Parathyroid adenoma (tissue), 2 donors: ENCODE measurements around the gene PSME4.

Experiments used
- H2AFZ ChIP-seq: fragments of 300-600 bp; sonication (generic); one replicate; pipeline ENCODE4 v1.7.0; 2017; ENCODE audit warnings: antibody characterized with exemption, mild to moderate bottlenecking
- H3K27ac ChIP-seq: fragments of 300-600 bp; sonication (generic); one replicate; pipeline ENCODE4 v1.7.0; 2017
- H3K27me3 ChIP-seq: fragments of 300-600 bp; sonication (generic); one replicate; pipeline ENCODE4 v1.7.0; 2017; ENCODE audit warnings: low read length; ENCODE audit not compliant: control insufficient read depth, insufficient read depth
- H3K36me3 ChIP-seq: fragments of 300-600 bp; sonication (generic); one replicate; pipeline ENCODE4 v1.7.0; 2017; ENCODE audit warnings: low read length; ENCODE audit not compliant: control insufficient read depth, insufficient read depth
- H3K4me1 ChIP-seq: fragments of 300-600 bp; sonication (generic); one replicate; pipeline ENCODE4 v1.7.0; 2017; ENCODE audit warnings: control low read depth
- H3K4me2 ChIP-seq: fragments of 300-600 bp; sonication (generic); one replicate; pipeline ENCODE4 v1.7.0; 2017; ENCODE audit warnings: low read length
- H3K4me3 ChIP-seq: fragments of 300-600 bp; sonication (generic); one replicate; pipeline ENCODE4 v1.7.0; 2017; ENCODE audit warnings: low read depth, low read length
- H3K79me2 ChIP-seq: fragments of 300-600 bp; sonication (generic); one replicate; pipeline ENCODE4 v1.7.0; 2017; ENCODE audit warnings: control low read depth
- H3K9ac ChIP-seq: fragments of 300-600 bp; sonication (generic); one replicate; pipeline ENCODE4 v1.7.0; 2017; ENCODE audit warnings: mild to moderate bottlenecking
- H3K9me3 ChIP-seq: fragments of 300-600 bp; sonication (generic); one replicate; pipeline ENCODE4 v1.7.0; 2017; ENCODE audit warnings: low read length; ENCODE audit not compliant: control insufficient read depth
- TF ChIP-seq, protein P1 (sequence below): fragments of 300-600 bp; sonication (generic); IDR thresholded peaks from one replicate; pipeline ENCODE4 v1.7.0; 2017; ENCODE audit warnings: antibody characterized with exemption, mild to moderate bottlenecking
- donor health status: primary hyperparathyroidism.

PSME4 gene, protein sequence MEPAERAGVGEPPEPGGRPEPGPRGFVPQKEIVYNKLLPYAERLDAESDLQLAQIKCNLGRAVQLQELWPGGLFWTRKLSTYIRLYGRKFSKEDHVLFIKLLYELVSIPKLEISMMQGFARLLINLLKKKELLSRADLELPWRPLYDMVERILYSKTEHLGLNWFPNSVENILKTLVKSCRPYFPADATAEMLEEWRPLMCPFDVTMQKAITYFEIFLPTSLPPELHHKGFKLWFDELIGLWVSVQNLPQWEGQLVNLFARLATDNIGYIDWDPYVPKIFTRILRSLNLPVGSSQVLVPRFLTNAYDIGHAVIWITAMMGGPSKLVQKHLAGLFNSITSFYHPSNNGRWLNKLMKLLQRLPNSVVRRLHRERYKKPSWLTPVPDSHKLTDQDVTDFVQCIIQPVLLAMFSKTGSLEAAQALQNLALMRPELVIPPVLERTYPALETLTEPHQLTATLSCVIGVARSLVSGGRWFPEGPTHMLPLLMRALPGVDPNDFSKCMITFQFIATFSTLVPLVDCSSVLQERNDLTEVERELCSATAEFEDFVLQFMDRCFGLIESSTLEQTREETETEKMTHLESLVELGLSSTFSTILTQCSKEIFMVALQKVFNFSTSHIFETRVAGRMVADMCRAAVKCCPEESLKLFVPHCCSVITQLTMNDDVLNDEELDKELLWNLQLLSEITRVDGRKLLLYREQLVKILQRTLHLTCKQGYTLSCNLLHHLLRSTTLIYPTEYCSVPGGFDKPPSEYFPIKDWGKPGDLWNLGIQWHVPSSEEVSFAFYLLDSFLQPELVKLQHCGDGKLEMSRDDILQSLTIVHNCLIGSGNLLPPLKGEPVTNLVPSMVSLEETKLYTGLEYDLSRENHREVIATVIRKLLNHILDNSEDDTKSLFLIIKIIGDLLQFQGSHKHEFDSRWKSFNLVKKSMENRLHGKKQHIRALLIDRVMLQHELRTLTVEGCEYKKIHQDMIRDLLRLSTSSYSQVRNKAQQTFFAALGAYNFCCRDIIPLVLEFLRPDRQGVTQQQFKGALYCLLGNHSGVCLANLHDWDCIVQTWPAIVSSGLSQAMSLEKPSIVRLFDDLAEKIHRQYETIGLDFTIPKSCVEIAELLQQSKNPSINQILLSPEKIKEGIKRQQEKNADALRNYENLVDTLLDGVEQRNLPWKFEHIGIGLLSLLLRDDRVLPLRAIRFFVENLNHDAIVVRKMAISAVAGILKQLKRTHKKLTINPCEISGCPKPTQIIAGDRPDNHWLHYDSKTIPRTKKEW (N-terminal part only)

DNA sequence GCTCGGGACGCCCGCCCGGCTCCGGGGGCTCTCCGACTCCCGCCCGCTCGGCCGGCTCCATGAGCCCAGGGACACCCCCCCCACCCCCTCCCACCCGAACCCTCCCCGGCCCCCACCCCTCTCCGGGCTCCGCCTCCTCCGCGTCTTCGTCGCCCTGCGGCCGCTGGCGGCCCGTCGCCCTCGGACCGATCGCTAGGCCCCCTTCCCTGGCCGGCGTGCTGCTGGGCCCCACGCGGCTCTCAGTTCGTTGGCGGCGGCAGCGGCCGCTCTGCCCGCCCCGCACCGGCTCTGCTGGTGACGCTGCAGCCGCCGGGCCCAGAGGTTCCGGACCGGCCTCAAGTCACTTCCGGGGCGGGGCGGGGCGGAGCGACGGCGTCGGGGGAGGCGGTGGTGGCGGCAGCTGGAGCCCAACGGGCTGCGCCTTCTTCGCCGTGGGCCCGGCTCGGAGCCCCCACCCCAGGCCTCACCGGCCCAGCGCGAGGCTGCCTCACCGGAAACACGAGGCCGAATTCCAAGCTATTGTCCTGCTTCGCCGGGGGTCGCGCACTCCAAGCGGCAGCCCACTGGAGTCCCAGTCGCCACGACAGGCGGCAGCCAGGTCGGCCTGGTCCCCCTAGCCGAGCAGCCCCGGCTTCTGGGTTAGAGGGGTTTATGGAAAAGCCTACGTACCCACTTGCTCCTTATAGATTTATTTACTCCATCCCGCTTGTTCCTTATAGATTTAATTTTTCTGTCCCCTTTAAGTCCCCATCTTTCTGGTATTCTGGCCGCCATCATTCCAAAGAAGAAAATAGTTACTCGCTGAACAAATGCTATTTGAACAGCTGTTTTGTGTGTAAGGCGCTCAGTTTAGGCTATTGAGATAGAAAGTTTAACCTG is at the start of gene PSME4:
Gene PSME4 (minus strand): TSS at position 270 of the 879 bp plus-strand sequence. CDS start 209 bp downstream, at position 61.
- Histone ChIP-seq H3K9me3 (no peaks in the 10 kb centered on the region), H2AFZ (peak within 1 kb of the TSS; percentile 94), H3K27ac (peak within 1 kb of the TSS; percentile 74), H3K9ac (peak within 1 kb of the TSS; percentile 49), H3K4me1 (peaks cover 9% of the 10 kb centered on the region), H3K27me3 (no peaks in the 10 kb centered on the region), H3K36me3 (no peaks in the 10 kb centered on the region), H3K79me2 (peaks cover 36% of the 10 kb centered on the region), H3K4me3 (peak within 1 kb of the TSS; percentile 86), H3K4me2 (peak within 1 kb of the TSS; percentile 82)
- TF ChIP-seq, protein P1, sequence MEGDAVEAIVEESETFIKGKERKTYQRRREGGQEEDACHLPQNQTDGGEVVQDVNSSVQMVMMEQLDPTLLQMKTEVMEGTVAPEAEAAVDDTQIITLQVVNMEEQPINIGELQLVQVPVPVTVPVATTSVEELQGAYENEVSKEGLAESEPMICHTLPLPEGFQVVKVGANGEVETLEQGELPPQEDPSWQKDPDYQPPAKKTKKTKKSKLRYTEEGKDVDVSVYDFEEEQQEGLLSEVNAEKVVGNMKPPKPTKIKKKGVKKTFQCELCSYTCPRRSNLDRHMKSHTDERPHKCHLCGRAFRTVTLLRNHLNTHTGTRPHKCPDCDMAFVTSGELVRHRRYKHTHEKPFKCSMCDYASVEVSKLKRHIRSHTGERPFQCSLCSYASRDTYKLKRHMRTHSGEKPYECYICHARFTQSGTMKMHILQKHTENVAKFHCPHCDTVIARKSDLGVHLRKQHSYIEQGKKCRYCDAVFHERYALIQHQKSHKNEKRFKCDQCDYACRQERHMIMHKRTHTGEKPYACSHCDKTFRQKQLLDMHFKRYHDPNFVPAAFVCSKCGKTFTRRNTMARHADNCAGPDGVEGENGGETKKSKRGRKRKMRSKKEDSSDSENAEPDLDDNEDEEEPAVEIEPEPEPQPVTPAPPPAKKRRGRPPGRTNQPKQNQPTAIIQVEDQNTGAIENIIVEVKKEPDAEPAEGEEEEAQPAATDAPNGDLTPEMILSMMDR: no peak

DNA sequence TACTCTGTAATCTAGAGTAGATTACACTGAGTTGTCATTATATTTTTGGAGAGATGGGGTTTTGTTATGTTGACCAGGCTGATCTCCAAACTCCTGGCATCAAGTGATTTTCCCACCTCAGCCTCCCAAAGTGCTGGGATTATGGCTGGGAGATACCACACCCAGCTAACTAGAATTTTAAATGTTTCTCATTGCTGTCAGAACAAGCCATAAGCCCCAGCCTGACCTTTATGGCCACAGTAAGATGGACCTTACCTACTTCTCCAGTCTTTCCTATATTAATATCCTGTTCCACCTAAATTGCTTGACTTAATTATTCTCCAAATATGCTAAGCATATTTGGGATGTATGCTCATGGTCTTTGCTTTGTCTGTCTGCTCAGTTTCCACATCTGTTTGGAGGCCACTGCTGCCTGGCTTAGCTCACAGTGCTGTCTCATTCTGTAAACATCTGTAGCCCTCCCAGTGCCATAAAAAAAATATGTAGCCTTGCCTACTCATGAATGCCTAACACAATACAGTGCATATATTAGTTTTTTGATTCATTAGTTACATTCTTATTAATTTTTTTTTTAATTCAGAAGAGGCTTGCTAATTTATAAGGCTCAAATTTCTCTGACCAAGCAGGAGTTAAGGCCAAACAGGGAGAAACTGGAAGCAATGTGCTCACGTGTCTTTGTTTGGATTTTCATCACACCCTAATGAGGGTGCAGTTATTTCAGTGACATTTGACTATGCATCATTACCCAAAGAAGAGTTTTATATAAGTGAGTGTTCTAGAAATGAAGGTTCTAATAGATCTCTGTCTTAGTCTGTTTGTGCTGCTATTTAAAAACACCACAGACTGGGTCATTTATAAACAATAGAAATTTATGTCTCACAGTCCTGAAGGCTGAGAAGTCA is 45.3 kb upstream of the PSME4 start:
- no peak overlapping the region for H3K4me2 ChIP-seq
- no peaks in the 10 kb centered on the region for H3K36me3 ChIP-seq
- H3K9ac ChIP-seq: no peak overlapping the region
- no peak overlapping the region for H3K4me3 ChIP-seq
- H3K79me2 ChIP-seq: peaks cover 2% of the 10 kb centered on the region
- no peak overlapping the region for H3K27ac ChIP-seq
- H3K4me1 ChIP-seq: peaks cover 6% of the 10 kb centered on the region
- TF ChIP-seq, protein P1: no peak
- no peak overlapping the region for H2AFZ ChIP-seq
- H3K27me3 ChIP-seq: no peaks in the 10 kb centered on the region
- no peaks in the 10 kb centered on the region for H3K9me3 ChIP-seq

DNA sequence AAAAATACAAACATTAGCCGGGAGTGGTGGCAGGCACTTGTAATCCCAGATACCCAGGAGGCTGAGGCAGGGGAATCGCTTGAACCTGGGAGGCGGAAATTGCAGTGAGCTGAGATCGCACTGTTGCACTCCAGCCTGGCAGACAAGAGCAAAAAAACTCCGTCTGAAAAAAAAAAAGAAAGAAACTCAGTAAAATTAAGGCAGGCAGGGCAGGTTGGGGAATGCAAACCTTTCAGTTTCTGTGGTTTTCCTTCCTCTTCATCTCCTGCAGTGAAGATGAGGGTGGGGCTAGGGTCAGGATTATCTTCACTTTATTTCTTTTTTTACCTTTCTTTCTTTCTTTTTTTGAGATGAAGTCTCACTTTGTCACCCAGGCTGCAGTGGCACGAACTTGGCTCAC is 43.2 kb upstream of the PSME4 start:
- no peak overlapping the region for H3K9ac ChIP-seq
- no peaks in the 10 kb centered on the region for H3K27me3 ChIP-seq
- no peaks in the 10 kb centered on the region for H3K9me3 ChIP-seq
- no peak overlapping the region for H3K27ac ChIP-seq
- no peak overlapping the region for H2AFZ ChIP-seq
- H3K79me2 ChIP-seq: peaks cover 2% of the 10 kb centered on the region
- peaks cover 6% of the 10 kb centered on the region for H3K4me1 ChIP-seq
- no peak overlapping the region for H3K4me3 ChIP-seq
- no peak overlapping the region for H3K4me2 ChIP-seq
- H3K36me3 ChIP-seq: no peaks in the 10 kb centered on the region
- TF ChIP-seq, protein P1: no peak
